Neural progenitor cell (in vitro differentiated cells): ENCODE results near the gene CHI3L1. TPM values are rescaled to one million over a fixed set of nuclear protein-coding genes. Genes with fewer than 3 reads are reported as not detected.

ENCODE experiments used
- DNase-seq: peaks from one replicate; pipeline ENCODE4 v3.0.0-alpha.2; 2016; ENCODE audit warnings: low spot score
- H2AFZ ChIP-seq: fragments of 200-600 bp; sonication (generic); replicated peaks from 2 replicates; pipeline ENCODE4 v1.6.1; 2016; ENCODE audit warnings: antibody characterized with exemption
- H3F3A ChIP-seq: fragments of 200-600 bp; sonication (generic); 2 replicates; pipeline ENCODE4 v1.6.1; 2016; ENCODE audit warnings: antibody characterized with exemption, low read depth
- H3K27ac ChIP-seq: fragments of 200-600 bp; sonication (generic); 2 replicates; pipeline ENCODE4 v1.5.1; 2016; ENCODE audit warnings: mild to moderate bottlenecking
- H3K27me3 ChIP-seq: fragments of 200-600 bp; sonication (generic); 2 replicates; pipeline ENCODE4 v1.6.1; 2016; ENCODE audit warnings: mild to moderate bottlenecking, moderate library complexity
- H3K36me3 ChIP-seq: fragments of 200-600 bp; sonication (generic); 2 replicates; pipeline ENCODE4 v1.5.1; 2016
- H3K4me1 ChIP-seq: fragments of 200-600 bp; sonication (generic); 2 replicates; pipeline ENCODE4 v1.6.1; 2016; ENCODE audit warnings: mixed run types
- H3K4me2 ChIP-seq: fragments of 200-600 bp; sonication (generic); 2 replicates; pipeline ENCODE4 v1.6.1; 2016
- H3K4me3 ChIP-seq: fragments of 200-600 bp; sonication (generic); 2 replicates; pipeline ENCODE4 v1.5.1; 2016
- H3K79me2 ChIP-seq: fragments of 200-600 bp; sonication (generic); 2 replicates; pipeline ENCODE4 v1.6.1; 2016; ENCODE audit warnings: low read depth
- H3K9ac ChIP-seq: fragments of 200-600 bp; sonication (generic); 2 replicates; pipeline ENCODE4 v1.6.1; 2016
- H3K9me3 ChIP-seq: fragments of 200-600 bp; sonication (generic); 2 replicates; pipeline ENCODE4 v1.5.1; 2016; ENCODE audit warnings: low read depth
- H4K20me1 ChIP-seq: fragments of 200-600 bp; sonication (generic); 2 replicates; pipeline ENCODE4 v1.6.1; 2016; ENCODE audit warnings: low read depth
- H3K27ac Mint-ChIP-seq: 3 replicates; pipeline ENCODE4 v1.8.0; 2021; ENCODE audit warnings: mixed read lengths
- H3K27me3 Mint-ChIP-seq: 2 replicates; pipeline ENCODE4 v1.8.0; 2022; ENCODE audit warnings: low read depth, mild to moderate bottlenecking, inconsistent platforms, moderate library complexity, mixed read lengths; ENCODE audit not compliant: insufficient read depth
- H3K36me3 Mint-ChIP-seq: 3 replicates; pipeline ENCODE4 v1.8.0; 2021; ENCODE audit warnings: mixed read lengths
- H3K4me1 Mint-ChIP-seq: 3 replicates; pipeline ENCODE4 v1.8.0; 2021; ENCODE audit warnings: mixed read lengths
- H3K4me3 Mint-ChIP-seq: 3 replicates; pipeline ENCODE4 v1.8.0; 2021; ENCODE audit warnings: mild to moderate bottlenecking, moderate library complexity, mixed read lengths
- H3K9me3 Mint-ChIP-seq: 3 replicates; pipeline ENCODE4 v1.8.0; 2020; ENCODE audit warnings: mixed read lengths
- CTCF ChIP-seq: fragments of 200-600 bp; sonication (generic); IDR thresholded peaks from 2 replicates; pipeline ENCODE4 v1.5.1; 2017; ENCODE audit warnings: antibody characterized with exemption, mild to moderate bottlenecking
- EZH2 ChIP-seq: fragments of 200-600 bp; sonication (generic); IDR thresholded peaks from 2 replicates; pipeline ENCODE4 v1.6.1; 2017; ENCODE audit warnings: antibody characterized with exemption, mild to moderate bottlenecking, moderate library complexity
- EZH2phosphoT487 ChIP-seq: fragments of 200-600 bp; sonication (generic); IDR thresholded peaks from 2 replicates; pipeline ENCODE4 v1.6.1; 2017; ENCODE audit warnings: antibody characterized with exemption
- total RNA-seq: library from RNA; depleted of rRNA; stranded (reverse); fragments of >200 nt; gene quantifications from 2 replicates; pipeline ENCODE4 v1.2.3, GENCODE V29; 2015; ENCODE audit warnings: low replicate concordance

CHI3L1 gene
- total RNA-seq, 1 donor from 2014 or later = 0.95 TPM

DNA sequence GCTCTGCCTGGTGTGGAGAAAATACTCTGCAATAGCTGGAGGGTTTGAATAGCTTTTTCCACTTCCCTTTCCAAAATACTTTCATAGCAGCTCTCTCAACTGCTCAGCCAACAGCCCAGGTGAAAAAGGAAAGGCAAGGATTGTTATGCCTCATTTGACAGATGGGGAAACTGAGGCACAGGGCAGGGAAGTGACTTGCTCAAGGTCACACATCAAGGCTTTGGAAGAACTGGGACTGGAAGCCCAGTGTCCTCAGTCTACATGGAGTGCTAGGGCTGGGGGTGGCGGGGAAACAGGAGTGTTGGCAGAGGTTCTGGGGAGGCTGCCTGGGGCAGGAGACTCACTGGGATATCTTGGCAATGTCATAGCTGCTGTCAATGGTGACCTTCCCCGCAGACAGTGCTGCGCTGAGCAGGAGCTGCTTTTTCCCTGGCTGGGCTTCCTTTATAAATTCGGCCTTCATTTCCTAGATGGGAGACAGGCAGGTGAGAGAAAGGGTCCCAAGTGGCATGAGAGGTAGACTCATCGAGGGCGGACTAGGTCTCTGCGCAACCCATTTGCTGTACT, 4.0 kb downstream of the CHI3L1 start:
- Mint-ChIP-seq H3K4me1 (peaks cover 65% of the 10 kb centered on the region), H3K4me3 (no peak overlapping the region), H3K9me3 (no peaks in the 10 kb centered on the region), H3K27ac (peak overlapping the region; percentile 29), H3K36me3 (no peaks in the 10 kb centered on the region), H3K27me3 (peaks cover 14% of the 10 kb centered on the region)
- Histone ChIP-seq H3K4me2 (no peak overlapping the region), H3K4me1 (peaks cover 63% of the 10 kb centered on the region), H3K36me3 (no peaks in the 10 kb centered on the region), H2AFZ (no peak overlapping the region), H3K27me3 (no peaks in the 10 kb centered on the region), H3K9me3 (no peaks in the 10 kb centered on the region), H3K79me2 (no peaks in the 10 kb centered on the region), H3K9ac (no peak overlapping the region), H3K4me3 (no peak overlapping the region), H4K20me1 (no peaks in the 10 kb centered on the region), H3F3A (peaks cover 34% of the 10 kb centered on the region), H3K27ac (peak overlapping the region; percentile 86)
- TF ChIP-seq EZH2 (no peak), CTCF (no peak), EZH2phosphoT487 (no peak)
- no peak for DNase-seq

GRCh38 chr1:203181586-203182386, 4.7 kb downstream of the CHI3L1 start:
- Histone ChIP-seq H3K36me3 (no peaks in the 10 kb centered on the region), H3K79me2 (no peaks in the 10 kb centered on the region), H4K20me1 (no peaks in the 10 kb centered on the region), H3K9ac (no peak overlapping the region), H3K27me3 (no peaks in the 10 kb centered on the region), H3K4me1 (peaks cover 63% of the 10 kb centered on the region), H3K27ac (peak overlapping the region; percentile 86), H3K4me2 (peak overlapping the region; percentile 7), H3K4me3 (no peak overlapping the region), H2AFZ (peak overlapping the region; percentile 48), H3K9me3 (no peaks in the 10 kb centered on the region), H3F3A (peaks cover 38% of the 10 kb centered on the region)
- Mint-ChIP-seq H3K4me3 (no peak overlapping the region), H3K4me1 (peaks cover 65% of the 10 kb centered on the region), H3K36me3 (no peaks in the 10 kb centered on the region), H3K27me3 (peaks cover 18% of the 10 kb centered on the region), H3K27ac (peak overlapping the region; percentile 93), H3K9me3 (no peaks in the 10 kb centered on the region)
- DNase-seq = peak; percentile 15
- TF ChIP-seq CTCF (no peak), EZH2phosphoT487 (no peak), EZH2 (no peak)

DNA sequence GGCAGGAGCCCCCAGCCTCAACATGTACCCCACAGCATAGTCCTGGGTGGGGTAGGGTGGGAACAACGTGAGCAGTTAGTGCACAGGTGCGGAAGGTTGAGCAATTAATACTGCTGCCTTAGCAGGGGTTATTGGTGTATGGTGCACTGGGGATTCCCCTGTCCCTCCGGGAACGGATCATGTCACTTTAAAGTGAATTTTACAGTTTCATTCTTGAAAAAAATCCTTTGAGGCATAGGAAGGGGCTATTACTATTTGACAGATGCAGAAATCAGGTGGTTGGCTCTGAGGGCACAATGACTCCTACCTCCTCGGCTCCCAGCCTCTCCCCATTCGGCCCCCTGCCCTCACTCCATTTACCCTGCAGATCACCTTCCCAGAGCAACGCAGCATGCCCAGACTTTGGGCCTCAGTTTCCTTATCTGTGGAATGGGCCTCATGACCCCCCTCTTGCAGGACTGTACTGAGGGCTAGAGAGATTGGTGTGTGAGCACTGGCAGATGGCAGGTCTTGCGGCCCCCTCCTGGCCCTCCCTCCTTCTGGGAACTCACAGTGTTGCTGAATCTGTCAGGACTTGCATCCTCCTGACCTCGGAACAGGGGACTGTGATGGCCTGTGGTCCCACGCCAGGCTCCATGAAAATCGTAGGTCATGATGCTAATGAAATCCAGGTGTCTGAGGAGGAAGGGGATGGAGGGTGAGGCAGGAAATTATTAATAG, 5.7 kb downstream of the CHI3L1 start:
- Histone ChIP-seq H3K4me1 (peaks cover 54% of the 10 kb centered on the region), H3K27ac (no peak overlapping the region), H3K4me2 (no peak overlapping the region), H3K9ac (no peak overlapping the region), H3K9me3 (no peaks in the 10 kb centered on the region), H2AFZ (no peak overlapping the region), H3K27me3 (no peaks in the 10 kb centered on the region), H4K20me1 (no peaks in the 10 kb centered on the region), H3K79me2 (no peaks in the 10 kb centered on the region), H3K4me3 (no peak overlapping the region), H3F3A (peaks cover 34% of the 10 kb centered on the region), H3K36me3 (no peaks in the 10 kb centered on the region)
- Mint-ChIP-seq H3K36me3 (no peaks in the 10 kb centered on the region), H3K9me3 (no peaks in the 10 kb centered on the region), H3K27ac (peak overlapping the region; percentile 76), H3K4me1 (peaks cover 61% of the 10 kb centered on the region), H3K4me3 (no peak overlapping the region), H3K27me3 (peaks cover 16% of the 10 kb centered on the region)
- TF ChIP-seq CTCF (no peak), EZH2 (no peak), EZH2phosphoT487 (no peak)
- DNase-seq = no peak
